Muscle layer of duodenum (tissue), 2 donors: Measurements from ENCODE around the gene MCM7.

ENCODE experiments used
- H3K27ac ChIP-seq: one replicate; pipeline ENCODE4 v1.7.0; 2013; ENCODE audit warnings: mild to moderate bottlenecking, low read length
- H3K27me3 ChIP-seq: one replicate; pipeline ENCODE4 v1.7.0; 2013; ENCODE audit warnings: low read depth, mild to moderate bottlenecking, control low read depth, low read length
- H3K36me3 ChIP-seq, 2 donors: one replicate each; pipeline ENCODE4 v1.7.0; 2013; ENCODE audit warnings: low read length in 2 of 2, control low read depth in 1 of 2, mild to moderate bottlenecking in 1 of 2; ENCODE audit not compliant: insufficient read depth in 2 of 2, control insufficient read depth in 1 of 2
- H3K4me1 ChIP-seq, 2 donors: one replicate each; pipeline ENCODE4 v1.7.0; 2013; ENCODE audit warnings: low read length in 2 of 2, mild to moderate bottlenecking in 2 of 2, control low read depth in 1 of 2, moderate library complexity in 1 of 2; ENCODE audit not compliant: insufficient read depth in 2 of 2, control insufficient read depth in 1 of 2
- H3K4me3 ChIP-seq, 2 donors: one replicate each; pipeline ENCODE4 v1.7.0; 2013; ENCODE audit warnings: low read length in 2 of 2, low read depth in 1 of 2, mild to moderate bottlenecking in 1 of 2
- H3K9me3 ChIP-seq, 2 donors: one replicate each; pipeline ENCODE4 v1.7.0; 2013; ENCODE audit warnings: low read length in 2 of 2, control low read depth in 1 of 2, mild to moderate bottlenecking in 1 of 2; ENCODE audit not compliant: control insufficient read depth in 1 of 2
- donor health status: healthy.

MCM7 gene

DNA sequence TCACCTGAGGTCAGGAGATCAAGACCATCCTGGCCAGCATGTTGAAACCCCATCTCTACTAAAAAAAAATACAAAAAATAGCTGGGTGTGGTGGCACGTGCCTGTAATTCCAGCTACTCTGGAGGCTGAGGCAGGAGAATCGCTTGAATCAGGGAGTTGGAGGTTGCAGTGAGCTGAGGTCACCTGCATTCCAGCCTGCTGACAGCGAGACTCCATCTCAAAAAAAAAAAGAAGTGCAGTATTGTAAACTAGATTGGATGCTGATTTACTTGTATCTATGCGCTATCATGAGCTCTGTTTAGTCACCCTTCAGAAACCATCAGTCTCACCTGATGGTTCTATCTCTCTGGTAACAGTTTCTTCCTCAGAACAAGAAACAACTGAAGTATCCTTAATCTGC is 37.8 kb downstream of the MCM7 start:
- Histone ChIP-seq H3K4me3 (no peak overlapping the region), H3K4me1 (peaks cover 0 to 13% of the 10 kb centered on the region in 2 donors), H3K27ac (no peak overlapping the region), H3K27me3 (no peaks in the 10 kb centered on the region), H3K36me3 (peaks cover 22 to 41% of the 10 kb centered on the region in 2 donors), H3K9me3 (no peaks in the 10 kb centered on the region)

DNA sequence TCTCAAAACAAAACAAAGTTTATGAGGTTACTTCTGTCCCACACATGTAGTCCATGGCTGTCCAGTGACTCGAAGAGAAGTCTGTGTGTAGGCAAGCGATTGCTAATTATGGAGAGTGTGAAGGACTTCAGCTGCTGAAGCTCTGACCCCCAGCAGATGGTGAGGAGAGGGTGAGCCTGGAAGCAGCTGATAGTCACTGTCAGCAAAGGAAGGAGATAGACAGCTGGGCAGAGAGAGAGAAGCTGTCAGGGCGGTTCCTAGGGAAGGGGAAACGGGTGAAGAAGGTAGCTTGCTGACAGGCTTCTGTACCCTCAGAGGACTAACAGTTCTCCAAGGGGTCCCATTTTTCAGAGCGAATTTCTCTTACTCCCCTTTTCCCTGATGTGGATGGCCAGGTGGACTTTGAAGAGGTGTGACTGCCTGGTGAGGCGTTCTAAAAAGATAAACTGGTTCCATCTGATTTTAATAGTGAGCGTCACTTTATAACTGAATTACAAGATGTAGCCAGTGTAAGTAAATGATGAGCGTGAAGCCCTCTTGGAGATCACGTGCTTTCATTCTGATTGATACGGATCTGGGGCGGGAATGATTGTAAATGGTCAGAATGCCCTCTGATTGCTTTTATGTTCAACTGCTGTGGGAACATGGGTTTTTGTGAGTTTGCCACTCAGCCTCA is 39.5 kb downstream of the MCM7 start:
- Histone ChIP-seq H3K9me3 (no peaks in the 10 kb centered on the region), H3K36me3 (peaks cover 31 to 58% of the 10 kb centered on the region in 2 donors), H3K27ac (no peak overlapping the region), H3K4me1 (peaks cover 0 to 13% of the 10 kb centered on the region in 2 donors), H3K4me3 (no peak overlapping the region), H3K27me3 (no peaks in the 10 kb centered on the region)

DNA sequence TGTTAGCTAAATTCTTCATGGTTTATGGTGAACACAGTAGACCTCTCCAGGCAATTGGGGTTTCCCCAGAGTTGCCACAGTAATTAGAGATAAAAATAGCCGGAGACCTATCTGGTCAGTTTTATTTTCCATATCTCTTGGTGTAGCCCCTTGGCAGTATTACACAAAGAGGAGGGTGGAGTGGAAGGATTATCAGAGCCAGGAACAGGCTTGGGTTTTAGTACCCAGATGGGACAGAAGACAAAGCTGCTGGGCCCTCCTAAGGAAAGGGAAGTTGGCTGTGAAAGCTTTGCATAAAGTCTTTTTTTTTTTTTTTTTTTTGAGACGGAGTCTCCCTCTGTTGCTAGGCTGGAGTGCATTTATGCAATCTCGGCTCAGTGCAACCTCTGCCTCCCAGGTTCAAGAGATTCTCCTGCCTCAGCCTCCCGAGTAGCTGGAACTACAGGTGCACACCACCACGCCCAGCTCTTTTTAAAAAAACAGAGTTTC is 41.9 kb downstream of the MCM7 start:
- H3K4me1 ChIP-seq = no peaks in the 10 kb centered on the region
- H3K27ac ChIP-seq = no peak overlapping the region
- peaks cover 26 to 57% of the 10 kb centered on the region in 2 donors for H3K36me3 ChIP-seq
- H3K27me3 ChIP-seq = no peaks in the 10 kb centered on the region
- no peaks in the 10 kb centered on the region for H3K9me3 ChIP-seq
- H3K4me3 ChIP-seq = no peak overlapping the region

DNA sequence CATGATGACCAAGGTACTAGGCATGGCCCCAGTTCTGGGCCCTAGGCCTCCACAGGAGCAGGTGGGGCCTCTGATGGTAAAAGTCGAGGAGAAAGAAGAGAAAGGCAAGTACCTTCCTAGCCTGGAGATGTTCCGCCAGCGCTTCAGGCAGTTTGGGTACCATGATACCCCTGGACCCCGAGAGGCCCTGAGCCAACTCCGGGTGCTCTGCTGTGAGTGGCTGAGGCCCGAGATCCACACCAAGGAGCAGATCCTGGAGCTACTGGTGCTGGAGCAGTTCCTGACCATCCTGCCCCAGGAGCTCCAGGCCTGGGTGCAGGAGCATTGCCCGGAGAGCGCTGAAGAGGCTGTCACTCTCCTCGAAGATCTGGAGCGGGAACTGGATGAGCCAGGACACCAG is 44.2 kb downstream of the MCM7 start:
- Histone ChIP-seq H3K9me3 (no peaks in the 10 kb centered on the region), H3K4me3 (no peak overlapping the region), H3K27me3 (no peaks in the 10 kb centered on the region), H3K36me3 (peaks cover 18 to 49% of the 10 kb centered on the region in 2 donors), H3K4me1 (peaks cover 0 to 5% of the 10 kb centered on the region in 2 donors), H3K27ac (no peak overlapping the region)

DNA sequence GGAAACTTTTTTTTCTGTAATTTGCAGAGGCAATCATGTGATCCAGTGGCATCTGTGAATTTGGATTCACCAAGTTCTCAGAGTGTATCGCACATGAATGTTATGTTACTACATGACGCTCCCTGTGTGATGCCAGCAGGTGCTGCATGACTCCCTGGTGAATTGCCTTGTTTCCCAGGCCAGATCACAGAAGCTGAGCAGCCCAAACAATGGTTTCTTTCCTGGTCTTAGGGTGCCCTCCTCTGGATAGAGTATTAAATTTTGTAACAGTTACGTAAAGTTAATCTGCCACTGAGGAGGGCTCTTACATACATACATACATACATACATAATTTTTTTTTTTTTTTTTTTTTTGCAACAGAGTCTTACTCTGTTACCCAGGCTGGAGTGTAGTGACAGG is 48.0 kb downstream of the MCM7 start:
- Histone ChIP-seq H3K27ac (no peak overlapping the region), H3K4me1 (peaks cover 10 to 17% of the 10 kb centered on the region in 2 donors), H3K36me3 (peaks cover 7 to 19% of the 10 kb centered on the region in 2 donors), H3K27me3 (no peaks in the 10 kb centered on the region), H3K4me3 (no peak overlapping the region), H3K9me3 (no peaks in the 10 kb centered on the region)

DNA sequence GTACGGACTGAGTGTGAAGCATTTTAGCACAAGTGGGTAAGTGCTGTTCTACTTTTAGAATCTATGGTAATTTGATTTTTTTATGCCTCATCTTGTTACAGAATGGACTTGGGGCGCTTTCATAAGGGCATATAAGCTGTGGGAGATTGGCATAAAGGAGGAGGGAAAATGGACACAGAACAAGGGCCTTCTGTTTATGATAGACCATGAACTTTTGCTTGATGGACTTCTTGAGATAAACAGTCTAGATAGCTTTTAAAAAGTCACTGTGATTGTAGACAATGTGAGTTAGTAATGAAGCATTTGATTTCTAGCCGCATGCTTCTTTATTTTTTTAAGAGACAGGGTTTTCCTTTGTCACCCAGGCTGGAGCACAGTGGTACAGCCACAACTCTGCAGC is 49.6 kb downstream of the MCM7 start:
- Histone ChIP-seq H3K9me3 (no peaks in the 10 kb centered on the region), H3K27ac (no peak overlapping the region), H3K27me3 (no peaks in the 10 kb centered on the region), H3K36me3 (peaks cover 0 to 3% of the 10 kb centered on the region in 2 donors), H3K4me1 (peaks cover 10 to 17% of the 10 kb centered on the region in 2 donors), H3K4me3 (no peak overlapping the region)

DNA sequence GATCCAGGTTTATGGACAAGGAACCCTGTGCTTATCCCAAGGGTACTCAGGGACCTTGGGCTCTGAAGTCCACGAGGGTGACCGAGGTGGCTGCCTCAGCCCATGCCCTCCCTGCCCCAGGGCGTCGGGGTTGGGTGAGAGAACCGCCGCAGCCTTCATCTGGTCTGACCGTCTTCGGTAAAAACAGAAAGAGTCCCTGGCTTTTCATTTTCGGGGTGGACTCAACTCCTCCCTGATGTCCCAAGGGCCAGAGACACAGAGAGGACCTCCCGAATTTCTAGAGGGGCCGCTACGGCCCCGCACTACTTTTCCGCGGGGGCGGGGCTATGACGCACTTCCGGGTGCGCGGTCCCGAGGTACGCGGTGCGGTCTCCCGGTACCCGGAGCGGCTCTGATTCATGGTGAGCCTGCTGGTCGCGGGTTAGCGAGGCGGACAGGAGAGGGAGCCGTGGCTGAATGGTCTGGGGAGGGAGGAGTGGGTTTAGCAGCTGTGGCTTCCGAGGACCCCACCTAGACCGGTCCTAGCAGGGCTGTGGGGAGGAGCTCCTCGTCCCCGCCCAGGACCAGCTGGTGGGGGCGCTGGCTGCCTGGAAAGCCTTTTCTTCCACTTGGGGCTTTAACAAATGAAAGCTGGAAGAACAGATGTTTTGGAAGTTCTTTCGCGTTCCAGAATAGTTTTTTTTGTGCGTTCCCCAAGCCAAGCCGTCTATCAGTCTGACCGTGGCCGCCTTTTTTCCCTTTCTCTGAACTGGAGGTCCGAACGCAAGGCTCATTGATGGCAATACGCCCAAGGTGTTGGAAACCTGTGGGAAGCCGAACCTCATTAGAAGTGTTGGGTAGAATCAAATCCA is 51.5 kb downstream of the MCM7 start, which contains the start of gene ZSCAN21:
Gene ZSCAN21 (plus strand): TSS at position 334 of the 851 bp plus-strand sequence. CDS start 7,233 bp downstream, outside the sequence.
- Histone ChIP-seq H3K27me3 (no peaks in the 10 kb centered on the region), H3K4me1 (peaks cover 10 to 17% of the 10 kb centered on the region in 2 donors), H3K36me3 (no peaks in the 10 kb centered on the region), H3K4me3 (peak within 1 kb of the TSS; percentile 84 to 97), H3K9me3 (no peaks in the 10 kb centered on the region), H3K27ac (peak within 1 kb of the TSS; percentile 96)

DNA sequence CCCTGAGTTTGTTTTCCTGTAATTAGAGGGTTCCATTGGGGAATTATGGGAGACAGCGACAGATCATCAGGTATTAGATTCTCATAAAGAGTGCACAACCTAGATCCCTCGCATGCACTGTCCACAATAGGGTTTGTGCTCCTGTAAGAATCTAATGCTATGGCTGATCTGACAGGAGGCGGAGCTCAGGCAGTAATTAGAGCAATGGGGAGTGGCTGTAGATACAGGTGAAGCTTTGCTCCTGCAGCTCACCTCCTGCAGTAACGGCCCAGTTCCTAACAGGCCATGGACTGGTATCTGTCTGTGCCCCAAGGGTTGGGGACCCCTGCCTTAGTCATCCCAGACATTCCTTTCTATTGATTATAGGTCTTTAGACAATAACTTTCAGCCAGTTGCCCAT is 52.5 kb downstream of the MCM7 start:
- Histone ChIP-seq H3K36me3 (no peaks in the 10 kb centered on the region), H3K27ac (no peak overlapping the region), H3K27me3 (no peaks in the 10 kb centered on the region), H3K4me1 (peaks cover 10 to 15% of the 10 kb centered on the region in 2 donors), H3K4me3 (peak overlapping the region; percentile 84 to 97), H3K9me3 (no peaks in the 10 kb centered on the region)

DNA sequence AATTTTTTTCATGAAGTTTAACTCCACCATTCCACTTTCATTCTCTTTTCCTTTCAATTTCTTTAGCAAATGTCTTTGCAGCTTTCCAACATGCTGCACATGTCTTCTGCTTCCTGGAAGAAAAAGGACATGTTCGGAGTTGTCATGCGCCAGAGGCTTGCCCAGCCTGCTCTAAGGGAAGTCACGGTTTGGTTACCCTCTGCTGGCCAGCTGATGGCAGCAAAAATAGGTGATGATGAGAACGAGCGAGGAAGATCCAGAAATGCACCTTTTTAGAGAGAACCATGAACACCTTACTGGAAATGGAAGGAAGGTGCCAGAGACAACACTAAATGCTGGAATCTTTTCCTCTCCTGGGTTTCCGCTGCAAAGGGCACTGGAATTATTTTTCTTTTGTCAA is 56.5 kb downstream of the MCM7 start:
- Histone ChIP-seq H3K9me3 (no peaks in the 10 kb centered on the region), H3K4me1 (peaks cover 0 to 5% of the 10 kb centered on the region in 2 donors), H3K4me3 (no peak overlapping the region), H3K36me3 (no peaks in the 10 kb centered on the region), H3K27me3 (no peaks in the 10 kb centered on the region), H3K27ac (no peak overlapping the region)
